HG03108 (cell line): Measurements from ENCODE around the gene CD96.
"Not testable (repeated sequence)": the region's sequence is repeated elsewhere in the genome, so short reads cannot be mapped to it uniquely, and the experiment has no call there.

ENCODE experiments used
- ATAC-seq: cut with Tn5 transposase; IDR thresholded peaks from one replicate; pipeline ENCODE4 v1.9.1; 2021; ENCODE audit warnings: moderate library complexity; ENCODE audit not compliant: unreplicated experiment

Gene CD96

DNA sequence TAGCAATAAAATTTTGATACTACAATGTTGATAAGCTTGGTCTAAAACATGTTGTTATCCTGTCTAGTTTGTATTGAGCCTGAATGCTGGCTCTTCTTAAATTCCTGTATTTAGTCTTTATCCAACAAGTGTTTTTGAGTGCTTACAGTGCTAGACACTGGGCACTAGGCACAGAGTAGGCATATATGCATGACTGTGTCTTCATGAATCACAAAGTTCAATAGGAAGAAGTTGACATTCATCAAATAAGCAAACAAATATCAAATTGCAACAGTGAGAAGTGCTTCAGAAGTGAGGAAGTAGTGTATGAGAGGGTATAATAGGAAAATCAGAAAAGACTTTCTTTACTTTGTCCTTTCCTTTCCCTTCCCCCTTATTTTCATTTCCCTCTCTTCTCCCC lies 6.8 kb downstream of the CD96 start:
- no peak for ATAC-seq

DNA sequence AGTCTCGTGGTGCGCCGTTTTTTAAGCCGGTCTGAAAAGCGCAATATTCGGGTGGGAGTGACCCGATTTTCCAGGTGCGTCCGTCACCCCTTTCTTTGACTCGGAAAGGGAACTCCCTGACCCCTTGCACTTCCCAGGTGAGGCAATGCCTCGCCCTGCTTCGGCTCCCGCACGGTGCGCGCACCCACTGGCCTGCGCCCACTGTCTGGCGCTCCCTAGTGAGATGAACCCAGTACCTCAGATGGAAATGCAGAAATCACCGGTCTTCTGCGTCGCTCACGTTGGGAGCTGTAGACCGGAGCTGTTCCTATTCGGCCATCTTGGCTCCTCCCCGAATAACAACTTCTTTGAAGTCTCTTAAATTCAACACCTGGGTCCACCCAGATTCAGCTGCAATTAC lies 19.9 kb downstream of the CD96 start:
- ATAC-seq = not testable (repeated sequence)

GRCh38 chr3:111566844-111567243 lies 24.8 kb downstream of the CD96 start:
- no peak for ATAC-seq

- ATAC-seq = no peak
Observed at GRCh38 chr3:111568355-111568754, 26.4 kb downstream of the CD96 start.

DNA sequence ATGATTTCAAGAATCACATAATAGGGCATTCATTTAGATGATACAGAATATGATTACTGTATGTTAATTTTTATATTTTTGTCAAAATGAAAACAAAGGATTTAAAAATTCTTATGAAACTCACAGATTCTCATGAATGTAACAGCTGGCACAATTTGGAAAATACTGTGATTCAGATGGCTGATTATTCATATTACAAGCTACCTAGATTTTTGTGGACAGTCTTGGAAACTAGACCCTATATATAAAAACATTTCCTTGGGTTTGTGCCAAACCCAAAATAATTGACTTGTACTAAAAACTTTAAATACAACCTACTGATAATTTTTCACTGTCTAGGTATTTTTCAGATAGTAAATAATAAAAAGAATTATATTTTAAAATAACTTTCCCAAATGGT lies 26.9 kb downstream of the CD96 start:
- ATAC-seq = no peak

DNA sequence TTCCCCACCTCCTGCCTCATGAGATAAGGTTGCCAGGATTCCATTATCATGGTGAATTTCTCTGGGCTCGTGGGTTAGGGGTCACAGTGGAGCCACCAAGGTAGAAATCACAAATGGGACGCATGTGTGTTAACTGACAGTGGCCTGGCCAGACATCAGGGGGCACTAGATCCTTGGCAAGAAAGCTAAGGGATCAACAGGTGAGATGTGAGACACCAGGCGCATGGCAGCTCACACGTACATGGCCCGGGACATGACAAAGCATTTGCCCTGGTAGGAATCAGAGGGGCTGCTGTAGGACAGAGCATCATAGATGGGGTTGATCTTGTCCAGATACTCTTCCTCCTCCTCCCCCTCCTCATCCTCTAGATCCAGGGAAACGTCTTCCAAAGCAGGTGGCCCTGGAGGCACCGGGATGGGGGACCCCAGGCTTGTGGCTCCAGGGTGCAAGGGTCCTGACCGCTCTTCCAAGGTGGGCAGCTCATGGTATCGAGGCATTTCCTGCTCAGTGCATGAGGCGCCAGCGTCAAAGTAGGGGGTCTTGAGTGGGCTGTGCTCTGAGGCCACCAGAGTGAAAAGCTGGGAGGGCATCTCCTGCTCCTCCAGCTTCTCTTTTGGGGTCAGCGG lies 28.5 kb downstream of the CD96 start:
- ATAC-seq = no peak

- no peak for ATAC-seq
Observed at GRCh38 chr3:111571282-111571681, 29.3 kb downstream of the CD96 start.

DNA sequence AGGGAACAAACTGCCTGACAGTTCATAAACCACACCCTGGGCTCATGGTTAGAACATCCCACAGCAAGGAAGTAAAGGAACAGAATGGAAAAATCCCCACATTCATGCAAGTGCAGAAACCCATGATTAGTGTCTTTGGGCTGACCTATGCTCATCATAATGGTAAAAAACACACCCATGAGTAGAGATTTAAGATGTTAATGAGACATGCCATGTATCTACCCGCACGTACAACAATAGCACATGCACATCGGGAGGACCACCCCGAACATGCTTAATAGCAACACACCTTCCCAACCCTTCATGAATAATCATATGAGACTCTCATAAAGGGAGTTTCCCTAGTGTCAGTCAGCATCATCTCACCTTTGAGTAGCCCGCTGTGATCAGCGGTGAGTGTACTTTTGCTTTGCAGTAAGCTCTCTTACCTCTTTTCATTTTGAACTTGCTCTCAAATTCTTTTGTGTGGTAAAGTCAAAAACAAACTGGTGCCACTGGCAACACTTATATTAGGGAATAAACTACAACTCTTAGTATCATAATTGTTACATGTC lies 30.0 kb downstream of the CD96 start:
- no peak for ATAC-seq

GRCh38 chr3:111577113-111577512 lies 35.1 kb downstream of the CD96 start:
- ATAC-seq = no peak

- peak; percentile 87 for ATAC-seq
Observed at GRCh38 chr3:111577798-111578685, 36.0 kb downstream of the CD96 start.

DNA sequence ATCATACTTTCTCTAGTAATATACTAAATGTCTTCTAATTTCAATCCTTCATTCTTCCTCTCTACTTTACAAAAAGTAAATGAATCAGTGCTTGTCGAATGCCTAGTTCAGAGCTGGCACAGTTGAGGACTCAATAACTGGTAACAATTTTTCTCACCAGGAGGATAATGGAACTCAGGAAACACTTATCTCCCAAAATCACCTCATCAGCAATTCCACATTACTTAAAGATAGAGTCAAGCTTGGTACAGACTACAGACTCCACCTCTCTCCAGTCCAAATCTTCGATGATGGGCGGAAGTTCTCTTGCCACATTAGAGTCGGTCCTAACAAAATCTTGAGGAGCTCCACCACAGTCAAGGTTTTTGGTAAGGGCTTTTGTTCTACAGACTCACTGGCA lies 36.9 kb downstream of the CD96 start:
- ATAC-seq = no peak

DNA sequence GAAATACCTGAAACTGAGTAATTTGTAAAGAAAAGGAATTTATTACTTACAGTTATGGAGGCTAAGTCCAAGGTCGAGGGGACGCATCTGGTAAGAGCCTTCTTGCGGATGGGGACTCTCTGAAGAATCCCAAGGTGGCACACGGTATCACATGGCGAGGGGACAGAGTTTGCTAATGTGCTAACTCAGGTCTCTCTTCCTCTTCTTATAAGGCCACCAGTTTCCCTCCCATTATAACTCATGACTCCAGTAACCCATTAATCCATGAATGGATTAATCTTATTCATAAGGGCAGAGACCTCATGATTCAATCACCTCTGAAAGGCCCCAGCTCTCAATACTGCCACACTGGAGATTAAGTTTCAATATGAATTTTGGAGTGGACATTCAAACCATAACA lies 37.5 kb downstream of the CD96 start:
- ATAC-seq = no peak

- no peak for ATAC-seq
Observed at GRCh38 chr3:111581403-111582119, 39.6 kb downstream of the CD96 start.

DNA sequence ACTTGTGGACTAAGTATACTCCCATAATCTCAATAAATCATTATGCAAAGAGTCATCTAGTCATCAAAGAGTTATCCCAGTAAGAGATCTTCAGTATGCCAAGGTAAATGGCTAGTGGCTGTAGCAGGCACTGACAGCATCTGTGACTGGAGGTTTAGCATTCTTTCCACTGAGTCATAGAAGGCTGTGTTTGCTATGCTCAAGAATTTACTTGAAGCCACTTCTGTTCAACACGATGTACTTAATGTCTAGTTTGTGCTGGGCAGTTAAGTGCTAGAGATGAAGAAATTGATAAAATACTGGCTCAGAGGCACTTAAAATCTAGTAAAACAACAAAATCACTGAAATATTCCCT lies 40.1 kb downstream of the CD96 start:
- no peak for ATAC-seq

- ATAC-seq = no peak
Observed at GRCh38 chr3:111584744-111585143, 42.7 kb downstream of the CD96 start.

DNA sequence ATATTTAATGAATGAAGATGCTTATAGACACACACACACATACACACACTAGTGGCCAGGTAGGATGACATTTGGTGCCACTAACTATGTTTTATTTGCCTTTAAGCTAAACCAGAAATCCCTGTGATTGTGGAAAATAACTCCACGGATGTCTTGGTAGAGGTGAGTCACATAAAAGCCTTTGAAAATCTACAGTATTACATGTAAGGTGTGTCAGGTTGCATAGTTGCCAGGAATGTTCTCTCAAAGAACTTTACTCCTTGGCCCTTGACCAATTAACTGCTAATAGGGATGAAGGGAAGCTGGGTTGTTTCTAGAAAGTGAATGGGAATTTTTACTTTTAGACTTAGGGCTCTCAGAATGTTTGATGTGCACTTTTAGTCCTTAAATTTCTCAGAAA lies 43.2 kb downstream of the CD96 start:
- ATAC-seq = no peak

GRCh38 chr3:111588527-111588926 lies 46.5 kb downstream of the CD96 start:
- ATAC-seq = no peak

DNA sequence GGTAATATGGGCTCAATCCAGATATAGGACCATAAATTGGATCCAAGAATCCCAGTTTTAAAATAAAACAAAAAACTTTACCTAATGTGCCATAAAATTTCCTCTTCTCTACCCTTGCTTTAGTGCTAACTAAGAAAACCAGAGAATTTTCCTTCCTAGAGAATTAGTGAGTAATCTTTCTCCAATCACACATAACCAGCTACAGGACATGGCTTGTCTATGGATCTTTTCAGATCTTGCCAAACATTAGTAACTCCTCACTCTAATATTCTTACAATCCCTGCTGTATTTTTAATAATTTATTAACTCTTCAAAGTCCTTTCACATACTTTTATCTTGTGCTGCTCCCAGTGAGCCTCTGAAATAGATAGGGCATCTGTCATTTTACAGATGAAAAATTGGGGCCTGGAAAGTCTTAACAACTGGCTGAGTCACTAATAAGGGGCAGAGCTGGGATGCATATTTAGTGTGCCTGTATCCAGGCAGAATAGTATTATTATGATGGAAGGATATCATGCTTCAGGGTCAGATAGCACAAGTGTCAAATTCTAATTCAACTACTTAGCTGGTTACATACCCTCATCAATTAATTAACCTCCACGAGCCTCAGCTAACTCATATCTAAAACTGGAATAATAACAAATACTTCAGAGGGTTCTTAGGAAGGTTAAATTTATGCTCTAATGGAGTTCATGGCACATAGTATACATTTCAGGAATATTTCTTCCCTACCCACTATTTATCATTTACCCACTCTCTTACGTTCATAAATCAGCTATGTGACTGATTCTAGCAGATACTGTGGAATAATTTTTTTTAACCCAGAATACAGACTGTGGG lies 47.5 kb downstream of the CD96 start:
- ATAC-seq = no peak

DNA sequence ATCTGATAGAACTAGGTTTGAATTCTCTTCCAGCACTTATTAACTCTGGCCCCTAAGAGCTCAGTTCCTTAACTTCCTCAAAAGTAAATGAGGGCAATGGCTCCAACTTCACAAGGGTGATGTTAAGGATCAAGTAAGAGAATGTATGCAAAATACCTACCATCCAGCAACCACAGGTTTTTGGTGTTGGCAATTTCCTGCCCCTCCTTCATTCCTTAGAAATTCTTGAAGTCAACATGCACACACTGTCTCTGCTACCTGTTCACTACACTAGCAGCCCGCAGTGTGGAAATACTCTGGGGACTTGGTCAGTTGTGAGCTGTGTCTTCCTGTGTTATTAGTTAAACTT lies 48.1 kb downstream of the CD96 start:
- ATAC-seq = no peak

GRCh38 chr3:111591555-111591954 lies 49.6 kb downstream of the CD96 start:
- ATAC-seq = no peak

- no peak for ATAC-seq
Observed at GRCh38 chr3:111592143-111592542, 50.1 kb downstream of the CD96 start.
